ENCODE measurements around the gene B4GALT3. TPM values are rescaled to one million over a fixed set of nuclear protein-coding genes. Genes with fewer than 3 reads are reported as not detected.
A peak's percentile ranks its signal among the peaks of the same experiment; 100 is the strongest.

B4GALT3 gene
- total and polyA plus RNA-seq, 9 of the 15 experiments (the other 6 are each of a cell fraction or from before 2014, with no cell fraction given) = 31.2 to 103 (median 46.1) TPM

GRCh38 chr1:161200421-161200991 is 23.2 kb upstream of the B4GALT3 start (continued):
- TF ChIP-seq FOXM1 (IDR thresholded peaks at IDR 0.05; ENCODE audit: low read depth) (no peak), FOXM1 (CRISPR knock-in tag; IDR thresholded peaks at IDR 0.05; ENCODE audit: low read depth) (no peak), BRD9 (IDR thresholded peaks at IDR 0.05; ENCODE audit: low read depth, partially characterized antibody) (no peak), LEF1 (IDR thresholded peaks at IDR 0.05) (no peak; the same call in 1 of the 2 replicates), MYC (IDR thresholded peaks at IDR 0.05; ENCODE audit: low read depth, low read length) (0 out of 2 replicates have a peak, but pooled peaks have one; percentile 17), MYC (CRISPR knock-in tag; IDR thresholded peaks at IDR 0.05; ENCODE audit: borderline replicate concordance, low read depth) (no peak), E2F5 (CRISPR knock-in tag; IDR thresholded peaks at IDR 0.05) (no peak), HINFP (tag; conservative IDR thresholded peaks at IDR 0.05; ENCODE audit: low read depth) (no peak), E4F1 (CRISPR knock-in tag; IDR thresholded peaks at IDR 0.05; ENCODE audit: borderline replicate concordance) (no peak), ZNF277 (CRISPR knock-in tag; IDR thresholded peaks at IDR 0.05; ENCODE audit: borderline replicate concordance) (no peak), TOE1 (IDR thresholded peaks at IDR 0.05; ENCODE audit: borderline replicate concordance) (no peak), TOE1 (CRISPR knock-in tag; IDR thresholded peaks at IDR 0.05; ENCODE audit: borderline replicate concordance, low read depth) (0 out of 2 replicates have a peak, but pooled peaks have one; percentile 43), ZNF324 (CRISPR knock-in tag; IDR thresholded peaks at IDR 0.05) (no peak), YY1 (IDR thresholded peaks at IDR 0.05; ENCODE audit: borderline replicate concordance in 1 of 3, control insufficient read depth in 1 of 3, extremely low read depth in 1 of 3, insufficient read depth in 3 of 3, insufficient read length in 1 of 3, insufficient replicate concordance in 2 of 3, low read depth in 1 of 3, low read length in 2 of 3) (no peak), ZNF707 (CRISPR knock-in tag; conservative IDR thresholded peaks at IDR 0.05) (no peak), PKNOX1 (IDR thresholded peaks at IDR 0.05) (peak; percentile 46; the same call in 1 of the 2 replicates), ZNF561 (CRISPR knock-in tag; conservative IDR thresholded peaks at IDR 0.05) (no peak), POLR2G (IDR thresholded peaks at IDR 0.05; ENCODE audit: low read depth, low read length) (0 out of 2 replicates have a peak, but pooled peaks have one; percentile 22), TAF9B (IDR thresholded peaks at IDR 0.05; ENCODE audit: partially characterized antibody) (peak; percentile 16)

Measured in K562 (cell line).